Stimulated activated effector memory CD8-positive, alpha-beta T cell treated with anti-CD3 and anti-CD28 coated beads, Interleukin-12 subunit alpha, Interleukin-12 subunit beta, amount 100 ng/mL, for 72 hours (primary cell): ENCODE measurements around the gene CDHR3.
"Not testable (repeated sequence)": the region's sequence is repeated elsewhere in the genome, so short reads cannot be mapped to it uniquely, and the experiment has no call there.

Experiments
- ATAC-seq: fragments of 150-1000 bp; cut with Tn5 transposase; 2 replicates; pipeline ENCODE4 v1.10.0; 2021
- DNase-seq, 2 donors: peaks; one replicate each; pipeline ENCODE4 v3.0.0; 2021 to 2022; ENCODE audit warnings: low spot score in 2 of 2
- H3K27ac Mint-ChIP-seq: one replicate; pipeline ENCODE4 v1.8.0; 2022; ENCODE audit warnings: mild to moderate bottlenecking, mixed read lengths
- H3K36me3 Mint-ChIP-seq: one replicate; pipeline ENCODE4 v1.8.0; 2022; ENCODE audit warnings: mild to moderate bottlenecking, mixed read lengths
- H3K4me1 Mint-ChIP-seq: one replicate; pipeline ENCODE4 v1.8.0; 2022; ENCODE audit warnings: mixed read lengths
- H3K4me3 Mint-ChIP-seq: one replicate; pipeline ENCODE4 v1.8.0; 2022; ENCODE audit warnings: mild to moderate bottlenecking, mixed read lengths
- H3K9me3 Mint-ChIP-seq: one replicate; pipeline ENCODE4 v1.8.0; 2022; ENCODE audit warnings: mixed read lengths

The CDHR3 gene

GRCh38 chr7:106001886-106002285, 38.8 kb downstream of the CDHR3 start:
- ATAC-seq: no peak
- Mint-ChIP-seq H3K4me3 (no peak overlapping the region), H3K9me3 (no peaks in the 10 kb centered on the region), H3K27ac (no peak overlapping the region), H3K4me1 (no peaks in the 10 kb centered on the region), H3K36me3 (no peaks in the 10 kb centered on the region)
- no peak for DNase-seq

GRCh38 chr7:106003525-106004064, 40.5 kb downstream of the CDHR3 start:
- DNase-seq: no peak
- Mint-ChIP-seq H3K27ac (no peak overlapping the region), H3K36me3 (no peaks in the 10 kb centered on the region), H3K9me3 (peaks cover 2% of the 10 kb centered on the region), H3K4me3 (no peak overlapping the region), H3K4me1 (no peaks in the 10 kb centered on the region)
- ATAC-seq: no peak

- H3K4me3 Mint-ChIP-seq: no peak overlapping the region
- no peak overlapping the region for H3K27ac Mint-ChIP-seq
- ATAC-seq: no peak
- H3K4me1 Mint-ChIP-seq: peaks cover 10% of the 10 kb centered on the region
- no peak for DNase-seq
- H3K36me3 Mint-ChIP-seq: no peaks in the 10 kb centered on the region
- H3K9me3 Mint-ChIP-seq: peaks cover 2% of the 10 kb centered on the region
These were observed 43.8 kb downstream of the CDHR3 start for GRCh38 chr7:106006906-106007305.

GRCh38 chr7:106007796-106008195, 44.7 kb downstream of the CDHR3 start:
- H3K9me3 Mint-ChIP-seq, DNase-seq, H3K27ac Mint-ChIP-seq, H3K36me3 Mint-ChIP-seq, ATAC-seq, H3K4me3 Mint-ChIP-seq: not testable (repeated sequence)
- H3K4me1 Mint-ChIP-seq: peaks cover 10% of the 10 kb centered on the region

- no peak overlapping the region for H3K4me3 Mint-ChIP-seq
- H3K4me1 Mint-ChIP-seq: peaks cover 10% of the 10 kb centered on the region
- H3K36me3 Mint-ChIP-seq: no peaks in the 10 kb centered on the region
- H3K27ac Mint-ChIP-seq: no peak overlapping the region
- ATAC-seq: peak; percentile 98
- peak; percentile 85 to 88 for DNase-seq
- peaks cover 2% of the 10 kb centered on the region for H3K9me3 Mint-ChIP-seq
These were observed 46.6 kb downstream of the CDHR3 start for GRCh38 chr7:106009503-106010226.

GRCh38 chr7:106010331-106010730, 47.3 kb downstream of the CDHR3 start:
- no peak for DNase-seq

GRCh38 chr7:106010866-106011265, 47.8 kb downstream of the CDHR3 start:
- DNase-seq: no peak
- H3K9me3 Mint-ChIP-seq: peaks cover 2% of the 10 kb centered on the region
- H3K27ac Mint-ChIP-seq: no peak overlapping the region
- H3K36me3 Mint-ChIP-seq: no peaks in the 10 kb centered on the region
- ATAC-seq: no peak
- no peak overlapping the region for H3K4me3 Mint-ChIP-seq
- peaks cover 10% of the 10 kb centered on the region for H3K4me1 Mint-ChIP-seq

More at GRCh38 chr7:106010331-106010730, 47.3 kb downstream of the CDHR3 start:
- Mint-ChIP-seq H3K9me3 (peaks cover 2% of the 10 kb centered on the region), H3K36me3 (no peaks in the 10 kb centered on the region), H3K27ac (no peak overlapping the region), H3K4me1 (peaks cover 10% of the 10 kb centered on the region), H3K4me3 (no peak overlapping the region)
- no peak for ATAC-seq

- no peak overlapping the region for H3K4me3 Mint-ChIP-seq
- no peaks in the 10 kb centered on the region for H3K36me3 Mint-ChIP-seq
- ATAC-seq: no peak
- peaks cover 2% of the 10 kb centered on the region for H3K9me3 Mint-ChIP-seq
- no peak overlapping the region for H3K27ac Mint-ChIP-seq
- DNase-seq: no peak
- H3K4me1 Mint-ChIP-seq: peaks cover 10% of the 10 kb centered on the region
These were observed 49.1 kb downstream of the CDHR3 start for GRCh38 chr7:106012184-106012583.

- Mint-ChIP-seq H3K36me3 (no peaks in the 10 kb centered on the region), H3K9me3 (no peaks in the 10 kb centered on the region), H3K4me1 (peaks cover 10% of the 10 kb centered on the region), H3K4me3 (no peak overlapping the region), H3K27ac (no peak overlapping the region)
- no peak for DNase-seq
- ATAC-seq: no peak
These were observed 49.9 kb downstream of the CDHR3 start for GRCh38 chr7:106012935-106013439.

- DNase-seq: no peak
- Mint-ChIP-seq H3K4me3 (no peak overlapping the region), H3K27ac (no peak overlapping the region), H3K4me1 (peaks cover 6% of the 10 kb centered on the region), H3K9me3 (no peaks in the 10 kb centered on the region), H3K36me3 (no peaks in the 10 kb centered on the region)
- no peak for ATAC-seq
These were observed 52.5 kb downstream of the CDHR3 start for GRCh38 chr7:106015381-106016218.

- no peaks in the 10 kb centered on the region for H3K36me3 Mint-ChIP-seq
- H3K27ac Mint-ChIP-seq: no peak overlapping the region
- no peak for ATAC-seq
- H3K4me1 Mint-ChIP-seq: peaks cover 14% of the 10 kb centered on the region
- no peak for DNase-seq
- H3K4me3 Mint-ChIP-seq: no peak overlapping the region
- no peaks in the 10 kb centered on the region for H3K9me3 Mint-ChIP-seq
These were observed 53.3 kb downstream of the CDHR3 start for GRCh38 chr7:106016331-106016730.

- DNase-seq: no peak
- H3K4me3 Mint-ChIP-seq: no peak overlapping the region
- no peaks in the 10 kb centered on the region for H3K36me3 Mint-ChIP-seq
- no peak for ATAC-seq
- peaks cover 27% of the 10 kb centered on the region for H3K4me1 Mint-ChIP-seq
- no peak overlapping the region for H3K27ac Mint-ChIP-seq
- no peaks in the 10 kb centered on the region for H3K9me3 Mint-ChIP-seq
These were observed 54.6 kb downstream of the CDHR3 start for GRCh38 chr7:106017657-106018056.

GRCh38 chr7:106018566-106019469, 55.8 kb downstream of the CDHR3 start:
- H3K9me3 Mint-ChIP-seq: no peaks in the 10 kb centered on the region
- peaks cover 39% of the 10 kb centered on the region for H3K4me1 Mint-ChIP-seq
- DNase-seq (no peak), ATAC-seq (no peak)
- H3K36me3 Mint-ChIP-seq: no peaks in the 10 kb centered on the region
- no peak overlapping the region for H3K27ac Mint-ChIP-seq
- H3K4me3 Mint-ChIP-seq: no peak overlapping the region

GRCh38 chr7:106019470-106019820, 56.4 kb downstream of the CDHR3 start:
- Mint-ChIP-seq H3K36me3 (no peaks in the 10 kb centered on the region), H3K27ac (no peak overlapping the region), H3K4me1 (peaks cover 45% of the 10 kb centered on the region), H3K4me3 (no peak overlapping the region), H3K9me3 (no peaks in the 10 kb centered on the region)
- no peak for ATAC-seq
- DNase-seq: no peak
